AG09319 (cell line): ENCODE data around the gene SARDH.

Experiments used
- DNase-seq: peaks from one replicate; pipeline ENCODE4 v3.0.0-alpha.2; 2010; ENCODE audit warnings: low read depth; ENCODE audit errors: extremely low read depth
- TF ChIP-seq, protein P1 (sequence below): IDR thresholded peaks from 2 replicates; pipeline ENCODE4 v1.5.1; 2011; ENCODE audit warnings: low read depth, mild to moderate bottlenecking, inconsistent platforms, low read length, moderate library complexity

SARDH gene

DNA sequence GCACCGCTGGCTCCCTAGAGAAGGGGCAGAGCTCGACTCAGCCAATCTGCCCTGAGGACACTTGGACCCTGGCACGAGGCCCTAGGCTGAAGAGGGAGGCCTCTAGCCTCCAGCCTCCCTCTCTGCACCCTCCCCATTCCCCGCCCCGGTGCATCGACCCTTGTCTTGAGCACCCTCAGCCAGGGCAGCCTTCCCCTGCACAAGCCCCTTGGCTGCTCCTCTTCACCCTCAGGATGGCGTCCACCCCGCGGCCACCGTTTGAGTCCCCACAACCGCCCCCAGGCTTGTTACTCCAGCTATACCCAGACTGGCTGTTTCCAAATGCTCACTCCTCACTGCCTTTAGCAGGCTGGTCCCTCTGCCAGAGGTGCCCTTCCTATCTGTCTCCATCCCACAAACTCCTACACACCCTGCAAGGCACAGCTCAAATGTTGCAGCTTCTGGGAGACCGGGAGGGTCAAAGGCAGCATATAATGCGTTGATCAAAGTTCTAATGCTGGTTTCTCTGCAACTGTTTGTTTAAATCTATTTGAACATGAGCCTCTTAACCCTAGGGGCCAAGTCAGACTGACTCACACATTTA is 122.5 kb downstream of the SARDH start:
- DNase-seq = no peak
- TF ChIP-seq, protein P1, sequence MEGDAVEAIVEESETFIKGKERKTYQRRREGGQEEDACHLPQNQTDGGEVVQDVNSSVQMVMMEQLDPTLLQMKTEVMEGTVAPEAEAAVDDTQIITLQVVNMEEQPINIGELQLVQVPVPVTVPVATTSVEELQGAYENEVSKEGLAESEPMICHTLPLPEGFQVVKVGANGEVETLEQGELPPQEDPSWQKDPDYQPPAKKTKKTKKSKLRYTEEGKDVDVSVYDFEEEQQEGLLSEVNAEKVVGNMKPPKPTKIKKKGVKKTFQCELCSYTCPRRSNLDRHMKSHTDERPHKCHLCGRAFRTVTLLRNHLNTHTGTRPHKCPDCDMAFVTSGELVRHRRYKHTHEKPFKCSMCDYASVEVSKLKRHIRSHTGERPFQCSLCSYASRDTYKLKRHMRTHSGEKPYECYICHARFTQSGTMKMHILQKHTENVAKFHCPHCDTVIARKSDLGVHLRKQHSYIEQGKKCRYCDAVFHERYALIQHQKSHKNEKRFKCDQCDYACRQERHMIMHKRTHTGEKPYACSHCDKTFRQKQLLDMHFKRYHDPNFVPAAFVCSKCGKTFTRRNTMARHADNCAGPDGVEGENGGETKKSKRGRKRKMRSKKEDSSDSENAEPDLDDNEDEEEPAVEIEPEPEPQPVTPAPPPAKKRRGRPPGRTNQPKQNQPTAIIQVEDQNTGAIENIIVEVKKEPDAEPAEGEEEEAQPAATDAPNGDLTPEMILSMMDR = no peak

DNA sequence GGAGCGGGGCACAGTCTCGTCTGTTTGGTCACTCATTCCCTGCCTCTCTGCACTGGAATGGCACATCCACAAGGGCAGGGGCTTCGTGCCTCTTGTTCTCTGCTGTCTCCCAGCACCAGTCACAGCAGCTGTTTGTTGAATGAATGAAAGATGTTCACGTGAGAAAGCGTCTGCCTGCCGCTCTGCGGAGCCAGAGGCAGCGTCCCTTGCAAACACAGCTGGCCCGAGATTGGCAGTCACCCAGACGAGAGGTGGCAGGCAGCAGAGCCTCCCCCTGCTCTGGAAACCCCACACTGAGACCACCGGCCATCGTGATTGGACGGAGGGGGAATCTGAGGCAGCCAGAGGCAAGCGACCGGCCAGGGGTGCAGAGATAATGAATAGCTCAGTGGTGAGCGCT is 123.0 kb downstream of the SARDH start:
- TF ChIP-seq, protein P1 = no peak
- no peak for DNase-seq

DNA sequence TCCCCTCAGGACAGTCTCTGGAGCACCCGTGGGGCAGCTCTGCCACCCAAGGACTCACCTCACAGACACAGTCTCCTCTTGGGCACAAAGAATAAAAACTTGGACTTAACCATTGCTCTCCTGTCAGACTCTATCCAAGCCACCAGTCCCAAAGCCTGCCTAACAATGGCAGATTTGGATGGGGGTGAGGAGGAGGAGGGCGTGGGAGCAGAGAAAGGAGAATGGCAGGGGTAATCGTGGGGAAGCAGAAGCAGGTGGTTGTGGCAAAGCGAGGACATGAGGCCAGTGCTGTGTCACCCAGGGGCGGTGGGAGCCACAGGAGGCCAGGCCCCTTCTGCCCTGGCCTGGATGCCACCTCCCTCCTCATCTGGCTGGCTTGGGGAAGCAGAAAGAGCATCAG is 123.5 kb downstream of the SARDH start:
- TF ChIP-seq, protein P1 = no peak
- no peak for DNase-seq

DNA sequence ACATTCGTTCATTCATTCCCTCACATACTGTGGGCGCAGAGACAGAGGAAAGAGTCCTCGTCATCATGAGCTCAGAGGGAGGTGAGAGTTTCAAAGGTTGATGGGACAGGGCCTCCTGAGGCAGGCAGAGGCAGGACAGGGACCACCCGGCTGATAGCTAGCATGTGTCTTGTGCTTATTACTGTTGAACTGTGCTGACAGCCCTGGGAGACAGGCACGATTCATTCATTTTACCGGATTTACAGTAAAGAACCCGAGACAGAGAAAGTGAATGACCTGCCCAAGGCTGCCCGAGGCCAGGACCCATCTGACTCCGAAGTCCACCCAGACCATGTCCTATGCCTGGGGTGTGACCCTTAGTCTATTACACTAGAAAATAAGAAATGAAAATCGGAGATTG is 124.1 kb downstream of the SARDH start:
- DNase-seq = no peak
- TF ChIP-seq, protein P1 = no peak
